HL-60 (cell line): ENCODE measurements around the gene LIMA1.

ENCODE experiments used
- DNase-seq, 2 experiments: peaks; one replicate each; pipeline ENCODE4 v3.0.0-alpha.2; 2010 to 2020; ENCODE audit warnings: low read depth in 1 of 2, low spot score in 1 of 2
- H3K27ac ChIP-seq: fragments of 250-450 bp; sonication (Bioruptor Pico); replicated peaks from 2 replicates; pipeline ENCODE4 v1.5.1; 2020; ENCODE audit warnings: mild to moderate bottlenecking, moderate library complexity
- H3K27me3 ChIP-seq: fragments of 250-450 bp; sonication (Bioruptor Pico); 2 replicates; pipeline ENCODE4 v1.5.1; 2021; ENCODE audit warnings: mild to moderate bottlenecking, moderate library complexity; ENCODE audit not compliant: insufficient read depth, poor library complexity, severe bottlenecking
- H3K4me3 ChIP-seq: replicated peaks from 2 replicates; pipeline ENCODE4 v1.5.1; 2011; ENCODE audit warnings: mild to moderate bottlenecking, control low read depth, low read length; ENCODE audit not compliant: insufficient read depth
- GABPA ChIP-seq: IDR thresholded peaks from 2 replicates; pipeline ENCODE4 v1.6.1; 2012; ENCODE audit warnings: low read depth
- POLR2AphosphoS5 ChIP-seq: IDR thresholded peaks from 2 replicates; pipeline ENCODE4 v1.6.1; 2012; ENCODE audit warnings: low read depth
- SPI1 ChIP-seq: IDR thresholded peaks from 2 replicates; pipeline ENCODE4 v1.6.1; 2012; ENCODE audit warnings: low read depth, mild to moderate bottlenecking, borderline replicate concordance
- TF ChIP-seq, protein P1 (sequence below): IDR thresholded peaks from 2 replicates; pipeline ENCODE4 v1.6.1; 2012; ENCODE audit warnings: low read depth; ENCODE audit not compliant: insufficient replicate concordance
- TF ChIP-seq, protein P2 (sequence below): IDR thresholded peaks from one replicate; pipeline ENCODE4 v1.5.1; 2011; ENCODE audit warnings: low read length, control low read depth, inconsistent platforms; ENCODE audit not compliant: insufficient read depth

LIMA1 gene

DNA sequence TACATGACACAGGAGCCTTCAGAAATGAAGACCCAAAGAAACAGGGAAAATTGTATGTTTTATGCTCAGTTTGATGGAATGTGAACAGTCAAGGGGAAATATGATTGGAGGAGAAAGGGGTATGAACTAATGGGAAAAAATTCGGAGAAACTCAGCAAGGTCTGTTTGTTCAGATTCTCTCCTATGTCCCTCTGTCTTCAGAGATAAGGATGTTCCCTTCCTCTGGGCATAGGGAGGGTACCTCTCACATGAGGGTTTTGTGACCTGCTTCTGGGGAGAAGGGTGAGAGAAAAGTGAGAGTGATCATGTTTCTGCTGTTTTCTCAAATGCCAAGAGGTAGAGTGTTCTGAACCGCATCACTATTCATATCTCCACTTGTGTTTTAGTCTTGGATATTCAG, 26.6 kb upstream of the LIMA1 start:
- no peak overlapping the region for H3K4me3 ChIP-seq
- H3K27me3 ChIP-seq: no peaks in the 10 kb centered on the region
- H3K27ac ChIP-seq: no peak overlapping the region
- no peak for DNase-seq
- TF ChIP-seq POLR2AphosphoS5: no peak
- TF ChIP-seq GABPA: no peak
- TF ChIP-seq, protein P1, sequence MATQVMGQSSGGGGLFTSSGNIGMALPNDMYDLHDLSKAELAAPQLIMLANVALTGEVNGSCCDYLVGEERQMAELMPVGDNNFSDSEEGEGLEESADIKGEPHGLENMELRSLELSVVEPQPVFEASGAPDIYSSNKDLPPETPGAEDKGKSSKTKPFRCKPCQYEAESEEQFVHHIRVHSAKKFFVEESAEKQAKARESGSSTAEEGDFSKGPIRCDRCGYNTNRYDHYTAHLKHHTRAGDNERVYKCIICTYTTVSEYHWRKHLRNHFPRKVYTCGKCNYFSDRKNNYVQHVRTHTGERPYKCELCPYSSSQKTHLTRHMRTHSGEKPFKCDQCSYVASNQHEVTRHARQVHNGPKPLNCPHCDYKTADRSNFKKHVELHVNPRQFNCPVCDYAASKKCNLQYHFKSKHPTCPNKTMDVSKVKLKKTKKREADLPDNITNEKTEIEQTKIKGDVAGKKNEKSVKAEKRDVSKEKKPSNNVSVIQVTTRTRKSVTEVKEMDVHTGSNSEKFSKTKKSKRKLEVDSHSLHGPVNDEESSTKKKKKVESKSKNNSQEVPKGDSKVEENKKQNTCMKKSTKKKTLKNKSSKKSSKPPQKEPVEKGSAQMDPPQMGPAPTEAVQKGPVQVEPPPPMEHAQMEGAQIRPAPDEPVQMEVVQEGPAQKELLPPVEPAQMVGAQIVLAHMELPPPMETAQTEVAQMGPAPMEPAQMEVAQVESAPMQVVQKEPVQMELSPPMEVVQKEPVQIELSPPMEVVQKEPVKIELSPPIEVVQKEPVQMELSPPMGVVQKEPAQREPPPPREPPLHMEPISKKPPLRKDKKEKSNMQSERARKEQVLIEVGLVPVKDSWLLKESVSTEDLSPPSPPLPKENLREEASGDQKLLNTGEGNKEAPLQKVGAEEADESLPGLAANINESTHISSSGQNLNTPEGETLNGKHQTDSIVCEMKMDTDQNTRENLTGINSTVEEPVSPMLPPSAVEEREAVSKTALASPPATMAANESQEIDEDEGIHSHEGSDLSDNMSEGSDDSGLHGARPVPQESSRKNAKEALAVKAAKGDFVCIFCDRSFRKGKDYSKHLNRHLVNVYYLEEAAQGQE: no peak
- TF ChIP-seq SPI1: no peak
- TF ChIP-seq, protein P2, sequence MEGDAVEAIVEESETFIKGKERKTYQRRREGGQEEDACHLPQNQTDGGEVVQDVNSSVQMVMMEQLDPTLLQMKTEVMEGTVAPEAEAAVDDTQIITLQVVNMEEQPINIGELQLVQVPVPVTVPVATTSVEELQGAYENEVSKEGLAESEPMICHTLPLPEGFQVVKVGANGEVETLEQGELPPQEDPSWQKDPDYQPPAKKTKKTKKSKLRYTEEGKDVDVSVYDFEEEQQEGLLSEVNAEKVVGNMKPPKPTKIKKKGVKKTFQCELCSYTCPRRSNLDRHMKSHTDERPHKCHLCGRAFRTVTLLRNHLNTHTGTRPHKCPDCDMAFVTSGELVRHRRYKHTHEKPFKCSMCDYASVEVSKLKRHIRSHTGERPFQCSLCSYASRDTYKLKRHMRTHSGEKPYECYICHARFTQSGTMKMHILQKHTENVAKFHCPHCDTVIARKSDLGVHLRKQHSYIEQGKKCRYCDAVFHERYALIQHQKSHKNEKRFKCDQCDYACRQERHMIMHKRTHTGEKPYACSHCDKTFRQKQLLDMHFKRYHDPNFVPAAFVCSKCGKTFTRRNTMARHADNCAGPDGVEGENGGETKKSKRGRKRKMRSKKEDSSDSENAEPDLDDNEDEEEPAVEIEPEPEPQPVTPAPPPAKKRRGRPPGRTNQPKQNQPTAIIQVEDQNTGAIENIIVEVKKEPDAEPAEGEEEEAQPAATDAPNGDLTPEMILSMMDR: no peak

DNA sequence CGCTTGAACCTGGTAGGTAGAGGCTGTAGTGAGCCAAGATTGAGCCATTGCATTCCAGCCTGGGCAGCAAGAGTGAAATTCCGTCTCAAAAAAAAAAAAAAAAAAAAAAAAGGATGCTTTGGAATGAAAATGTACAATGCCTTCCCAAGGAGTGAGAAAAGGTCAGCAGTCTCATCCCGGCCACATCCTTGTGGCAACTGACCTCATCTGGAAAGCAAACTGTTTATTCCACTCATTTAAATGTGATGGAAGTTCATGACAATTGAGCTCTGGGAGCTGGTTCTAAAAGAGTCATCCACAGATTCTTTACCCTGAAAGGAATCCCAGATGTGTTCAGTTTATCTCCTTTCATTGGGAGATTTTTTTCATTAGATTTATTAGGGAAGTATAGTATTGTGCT, 19.4 kb upstream of the LIMA1 start:
- H3K27me3 ChIP-seq: no peaks in the 10 kb centered on the region
- no peak overlapping the region for H3K4me3 ChIP-seq
- DNase-seq: no peak
- no peak overlapping the region for H3K27ac ChIP-seq
- TF ChIP-seq SPI1: no peak

DNA sequence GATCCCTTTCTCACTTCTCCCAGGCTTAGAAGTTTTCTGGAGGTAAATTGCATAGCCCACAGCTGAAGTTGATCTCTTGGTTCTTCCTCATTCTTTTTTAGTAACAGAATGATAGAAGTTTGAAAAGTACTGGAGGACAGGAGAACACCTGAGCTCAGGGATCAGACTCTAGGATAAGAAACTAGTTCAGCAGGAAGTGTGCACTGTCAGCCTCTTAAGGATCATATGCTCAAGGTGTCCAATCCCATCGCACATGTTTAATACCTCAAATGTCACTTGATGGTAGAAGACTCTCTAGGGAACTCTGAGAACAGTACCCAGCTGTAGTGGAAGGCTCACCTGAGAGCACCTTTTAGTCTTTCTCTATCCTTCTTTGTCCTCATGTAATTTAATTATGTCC, 14.7 kb upstream of the LIMA1 start:
- H3K27me3 ChIP-seq: no peaks in the 10 kb centered on the region
- H3K4me3 ChIP-seq: no peak overlapping the region
- no peak overlapping the region for H3K27ac ChIP-seq
- TF ChIP-seq, protein P1: no peak
- TF ChIP-seq SPI1 (no peak), GABPA (no peak), POLR2AphosphoS5 (no peak)
- TF ChIP-seq, protein P2: no peak
- no peak for DNase-seq

DNA sequence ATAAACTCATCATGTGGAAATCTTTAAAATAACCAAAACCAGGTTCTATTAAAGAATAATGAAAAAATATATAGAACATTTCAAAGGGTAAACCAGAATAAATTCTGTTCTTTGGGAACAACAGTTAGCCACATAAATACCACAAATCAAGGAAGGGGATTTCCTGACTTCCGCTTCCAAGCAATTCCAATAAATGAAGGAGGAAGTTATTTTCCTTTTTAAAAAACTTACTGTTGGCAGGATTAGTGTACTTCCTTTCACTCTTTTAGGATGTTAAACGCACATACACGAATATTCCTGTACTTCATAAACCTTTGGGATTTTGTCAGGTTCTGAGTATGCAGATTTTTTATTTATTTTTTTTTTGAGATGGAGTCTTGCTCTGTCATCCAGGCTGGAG, 13.7 kb upstream of the LIMA1 start:
- H3K4me3 ChIP-seq: no peak overlapping the region
- no peaks in the 10 kb centered on the region for H3K27me3 ChIP-seq
- DNase-seq: no peak
- TF ChIP-seq, protein P2: no peak
- TF ChIP-seq SPI1 (no peak), GABPA (no peak), POLR2AphosphoS5 (no peak)
- TF ChIP-seq, protein P1: no peak
- no peak overlapping the region for H3K27ac ChIP-seq
